Activated T-helper 1 cell treated with anti-CD3 and anti-CD28 coated beads, Interleukin-12 subunit alpha, Interleukin-12 subunit beta, Interleukin-2, Interleukin-4 antibody, amounts not matched to agents 30 ng/mL and 10 ng/mL and 1 ng/mL, durations not matched to agents 14 hours and 24 hours and 36 hours (primary cell): Measurements from ENCODE around the gene RBBP8NL. TPM values are rescaled to one million over a fixed set of nuclear protein-coding genes. Genes with fewer than 3 reads are reported as not detected.

Source experiments
- DNase-seq: peaks from one replicate; pipeline ENCODE4 v3.0.0; 2021; ENCODE audit warnings: low spot score
- H3K27ac Mint-ChIP-seq: one replicate; pipeline ENCODE4 v1.8.0; 2021; ENCODE audit warnings: mild to moderate bottlenecking, mixed read lengths
- H3K27me3 Mint-ChIP-seq: one replicate; pipeline ENCODE4 v1.8.0; 2022; ENCODE audit warnings: mild to moderate bottlenecking, moderate library complexity, mixed read lengths; ENCODE audit not compliant: insufficient read depth
- H3K36me3 Mint-ChIP-seq: one replicate; pipeline ENCODE4 v1.8.0; 2021; ENCODE audit warnings: low read depth, mixed read lengths
- H3K4me1 Mint-ChIP-seq: one replicate; pipeline ENCODE4 v1.8.0; 2021; ENCODE audit warnings: low read depth, mixed read lengths
- H3K4me3 Mint-ChIP-seq: one replicate; pipeline ENCODE4 v1.8.0; 2021; ENCODE audit warnings: mild to moderate bottlenecking, moderate library complexity, mixed read lengths
- H3K9me3 Mint-ChIP-seq: one replicate; pipeline ENCODE4 v1.8.0; 2021; ENCODE audit warnings: mixed read lengths
- intact Hi-C: fragments of 100-400 bp; cut with micrococcal nuclease; formaldehyde crosslinking; loops from one replicate; pipeline ENCODE4 v1.15.1; 2024
- total RNA-seq: library from RNA; stranded (reverse); gene quantifications from 2 replicates; pipeline ENCODE4 v1.2.3, GENCODE V29; 2022

RBBP8NL gene
- total RNA-seq, 1 donor from 2014 or later, result not detected

DNA sequence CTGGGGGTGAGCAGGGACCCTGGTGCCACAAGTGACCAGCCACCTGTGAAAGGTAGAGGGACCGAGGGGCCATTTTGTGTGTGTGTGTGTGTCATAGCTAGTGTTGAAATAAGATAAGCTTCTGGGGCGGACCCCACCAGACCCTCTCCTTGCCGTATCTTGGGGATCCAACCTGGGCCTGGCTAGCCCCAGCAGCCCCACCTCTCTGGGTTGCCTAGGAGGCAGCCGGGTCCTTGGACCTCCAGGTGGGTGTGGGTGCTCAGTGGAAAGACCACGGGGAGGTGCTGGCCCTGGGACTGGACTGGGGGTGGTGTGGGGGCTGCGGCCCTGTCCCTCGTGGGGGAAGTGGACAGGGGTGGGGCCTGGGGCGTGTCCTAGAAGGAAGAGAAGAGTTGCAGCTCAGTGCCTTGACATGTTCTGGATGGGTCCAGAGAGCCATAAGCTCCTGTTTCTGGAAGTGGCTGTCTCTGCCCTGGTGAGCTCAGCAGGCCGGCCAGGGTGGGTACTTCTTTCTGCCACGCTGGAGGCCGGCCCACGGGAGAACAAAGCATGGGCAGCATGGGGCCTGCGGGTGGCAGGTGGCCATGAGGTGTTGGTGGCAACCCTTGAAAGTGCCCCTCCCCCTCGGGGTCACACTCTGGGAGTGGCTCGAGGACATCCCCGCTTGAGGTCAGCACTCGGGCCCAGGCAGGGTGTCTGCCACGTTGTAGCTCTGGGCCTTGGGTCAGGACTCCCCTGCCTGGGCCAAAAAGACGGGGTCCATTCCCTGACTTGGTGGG is 8.4 kb downstream of the RBBP8NL start:
- no peaks in the 10 kb centered on the region for H3K27me3 Mint-ChIP-seq
- H3K4me1 Mint-ChIP-seq, result no peaks in the 10 kb centered on the region
- H3K27ac Mint-ChIP-seq, result no peak overlapping the region
- no peak for DNase-seq
- H3K4me3 Mint-ChIP-seq, result no peak overlapping the region
- no peaks in the 10 kb centered on the region for H3K36me3 Mint-ChIP-seq
- intact Hi-C loops, result no loop called here
- no peaks in the 10 kb centered on the region for H3K9me3 Mint-ChIP-seq

DNA sequence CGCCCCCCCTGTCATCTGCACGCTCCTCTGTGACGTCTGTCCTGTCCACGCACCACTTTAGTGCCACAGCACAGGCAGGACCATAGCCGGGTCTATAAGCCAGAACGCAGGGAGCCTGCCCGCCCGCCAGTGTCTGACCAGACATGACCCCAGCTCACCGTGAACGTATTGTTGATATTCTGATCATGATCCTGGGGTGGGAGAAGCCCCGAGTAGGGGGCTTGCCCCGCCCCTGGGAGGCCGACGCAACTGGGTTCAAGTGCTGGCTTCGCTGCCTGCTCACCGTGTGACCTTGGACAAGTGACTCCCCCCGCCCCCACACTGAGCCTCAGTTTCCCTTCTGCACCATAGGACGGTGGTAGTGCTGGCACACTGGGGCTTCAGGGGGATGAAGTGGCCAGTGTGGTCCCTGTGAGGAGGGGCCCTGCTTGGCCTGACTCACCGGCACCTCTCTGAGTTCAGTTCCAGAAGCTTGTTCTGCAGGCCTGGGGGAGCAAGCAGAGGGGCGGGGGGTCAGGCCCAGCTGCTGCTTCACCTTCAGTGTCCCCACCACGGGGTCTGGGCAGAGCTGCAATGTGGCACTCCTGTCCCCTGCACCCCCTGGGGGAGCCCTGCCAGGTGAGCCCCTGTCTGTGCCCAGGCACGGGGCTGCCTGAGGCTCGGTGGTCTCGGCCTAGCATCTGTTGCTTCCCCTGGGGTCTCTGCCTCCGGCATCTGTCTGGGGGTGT is 9.2 kb downstream of the RBBP8NL start:
- H3K27ac Mint-ChIP-seq, result no peak overlapping the region
- DNase-seq, result no peak
- H3K9me3 Mint-ChIP-seq, result no peaks in the 10 kb centered on the region
- no peaks in the 10 kb centered on the region for H3K4me1 Mint-ChIP-seq
- H3K27me3 Mint-ChIP-seq, result no peaks in the 10 kb centered on the region
- no peak overlapping the region for H3K4me3 Mint-ChIP-seq
- no peaks in the 10 kb centered on the region for H3K36me3 Mint-ChIP-seq
- intact Hi-C loops, result no loop called here

DNA sequence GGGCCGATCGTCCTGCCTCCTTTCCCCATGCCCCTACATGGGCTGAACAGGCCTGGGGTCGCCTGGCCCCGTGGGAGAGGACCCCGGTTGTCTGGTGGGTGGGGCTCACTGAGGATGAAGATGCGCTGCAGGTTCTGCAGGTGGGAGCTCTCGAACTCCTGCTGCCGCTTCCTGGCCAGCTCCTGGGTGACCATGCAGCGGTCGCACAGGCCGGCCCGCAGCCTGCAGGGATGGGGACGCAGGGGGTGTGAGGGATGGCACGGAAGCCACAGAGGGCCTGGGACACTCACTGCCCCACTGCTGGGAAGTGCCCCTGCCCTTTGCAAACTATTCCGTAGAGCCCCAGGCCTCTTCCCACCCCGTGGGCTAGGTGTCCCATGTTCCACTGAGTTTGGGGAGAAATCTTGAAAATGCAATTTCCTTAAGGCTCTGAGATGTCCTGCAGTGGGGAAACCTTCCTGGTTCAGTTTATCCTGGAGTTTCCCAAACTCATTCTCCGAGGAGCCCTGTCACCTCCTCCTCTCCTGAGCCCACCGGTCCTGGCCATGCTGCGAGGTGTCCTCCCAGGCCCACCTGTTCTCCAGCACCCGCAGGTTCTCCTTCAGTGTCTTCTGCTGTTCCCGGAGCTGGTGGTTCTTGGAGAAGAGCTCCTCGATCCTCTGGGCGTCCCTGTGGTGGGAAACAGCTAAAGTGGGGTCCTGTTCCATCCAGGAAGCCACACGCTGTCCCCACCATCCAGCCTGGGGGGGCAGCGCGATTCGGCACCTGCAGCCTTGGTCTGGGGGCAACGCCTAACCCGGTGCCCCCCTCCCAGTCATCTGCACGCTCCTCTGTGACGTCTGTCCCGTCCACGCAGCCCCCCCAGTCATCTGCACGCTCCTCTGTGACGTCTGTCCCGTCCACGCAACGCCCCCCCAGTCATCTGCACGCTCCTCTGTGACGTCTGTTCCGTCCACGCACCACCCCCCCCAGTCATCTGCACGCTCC is 10.4 kb downstream of the RBBP8NL start:
- H3K4me1 Mint-ChIP-seq, result no peaks in the 10 kb centered on the region

DNA sequence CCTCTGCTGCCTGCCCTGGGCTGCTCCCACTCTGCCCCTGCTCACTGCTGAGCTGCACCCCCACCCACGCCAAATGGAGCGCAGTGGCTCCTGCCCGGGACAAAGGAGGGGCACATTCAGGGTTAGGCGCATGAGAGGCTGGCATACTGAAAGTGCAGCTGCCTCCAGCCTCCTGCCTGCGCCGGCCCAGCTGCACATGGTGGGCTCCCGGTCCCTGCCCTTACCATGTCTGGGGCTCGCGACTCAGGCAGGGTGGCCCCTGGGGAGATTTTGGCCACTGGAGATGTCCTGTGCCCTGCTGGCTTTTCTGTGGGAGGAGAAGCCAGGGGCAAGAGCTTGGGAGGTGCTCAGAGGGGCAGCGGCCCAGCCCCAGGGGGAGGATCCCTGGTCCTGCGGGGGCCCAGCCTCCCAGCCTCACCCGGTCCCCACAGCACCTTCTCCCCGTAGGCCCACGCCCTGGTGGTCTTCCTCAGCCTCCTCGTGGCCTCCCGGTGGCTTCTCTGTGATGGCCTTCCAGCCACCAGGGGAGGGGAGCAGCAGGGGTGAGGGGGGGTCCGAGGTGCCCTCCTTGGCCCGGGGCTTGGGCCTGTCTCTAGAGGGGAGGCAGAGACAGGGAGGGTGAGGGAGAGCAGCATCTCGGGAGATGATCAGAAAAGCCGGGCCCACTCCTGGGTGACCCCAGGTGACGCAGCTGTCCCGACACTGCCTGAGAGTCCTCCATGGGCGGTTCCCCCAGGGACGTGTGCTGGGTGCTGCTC is 11.8 kb downstream of the RBBP8NL start:
- no peaks in the 10 kb centered on the region for H3K27me3 Mint-ChIP-seq
- intact Hi-C loops, result no loop called here

More for the DNA sequence above, 10.4 kb downstream of the RBBP8NL start:
- H3K27me3 Mint-ChIP-seq, result no peaks in the 10 kb centered on the region
- H3K4me3 Mint-ChIP-seq, result no peak overlapping the region
- H3K36me3 Mint-ChIP-seq, result no peaks in the 10 kb centered on the region
- DNase-seq, result no peak
- no peak overlapping the region for H3K27ac Mint-ChIP-seq
- H3K9me3 Mint-ChIP-seq, result no peaks in the 10 kb centered on the region
- intact Hi-C loops, result no loop called here

DNA sequence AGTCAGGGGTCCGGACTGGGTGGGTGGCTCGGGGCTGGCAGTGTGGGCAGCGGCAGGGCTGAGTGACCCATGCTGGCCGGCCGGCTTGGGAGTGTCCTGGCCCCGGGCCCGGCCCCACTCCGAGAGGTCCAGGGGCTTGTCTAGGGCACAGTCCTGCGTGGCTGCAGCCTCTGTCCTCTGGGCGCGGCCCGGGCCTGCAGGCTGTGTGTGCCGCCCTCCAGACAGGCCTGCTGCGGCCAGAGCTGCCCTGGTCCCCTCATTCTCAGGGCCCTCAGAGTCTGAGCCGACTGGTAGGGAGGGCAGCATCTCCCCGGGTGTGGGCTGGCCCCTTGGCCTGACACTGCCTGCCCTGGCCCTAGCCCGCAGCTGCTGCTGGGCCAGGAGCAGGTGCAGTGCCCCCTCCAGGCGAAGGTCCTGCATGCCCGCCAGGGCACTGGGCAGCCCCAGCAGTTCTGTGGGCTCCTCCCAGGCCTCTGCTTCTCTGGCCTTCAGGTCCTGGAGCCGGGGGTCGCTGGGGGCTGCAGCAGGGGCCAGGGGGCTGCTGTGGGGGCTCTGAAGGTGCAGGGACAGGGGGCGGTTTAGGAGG is 13.3 kb downstream of the RBBP8NL start:
- intact Hi-C loops, result no loop called here
- Mint-ChIP-seq H3K9me3 (no peaks in the 10 kb centered on the region), H3K27me3 (no peaks in the 10 kb centered on the region), H3K4me3 (no peak overlapping the region), H3K36me3 (no peaks in the 10 kb centered on the region), H3K4me1 (no peaks in the 10 kb centered on the region), H3K27ac (no peak overlapping the region)
- DNase-seq, result no peak

More for the DNA sequence above, 11.8 kb downstream of the RBBP8NL start:
- Mint-ChIP-seq H3K4me1 (no peaks in the 10 kb centered on the region), H3K4me3 (no peak overlapping the region), H3K27ac (no peak overlapping the region), H3K36me3 (no peaks in the 10 kb centered on the region), H3K9me3 (no peaks in the 10 kb centered on the region)
- no peak for DNase-seq

DNA sequence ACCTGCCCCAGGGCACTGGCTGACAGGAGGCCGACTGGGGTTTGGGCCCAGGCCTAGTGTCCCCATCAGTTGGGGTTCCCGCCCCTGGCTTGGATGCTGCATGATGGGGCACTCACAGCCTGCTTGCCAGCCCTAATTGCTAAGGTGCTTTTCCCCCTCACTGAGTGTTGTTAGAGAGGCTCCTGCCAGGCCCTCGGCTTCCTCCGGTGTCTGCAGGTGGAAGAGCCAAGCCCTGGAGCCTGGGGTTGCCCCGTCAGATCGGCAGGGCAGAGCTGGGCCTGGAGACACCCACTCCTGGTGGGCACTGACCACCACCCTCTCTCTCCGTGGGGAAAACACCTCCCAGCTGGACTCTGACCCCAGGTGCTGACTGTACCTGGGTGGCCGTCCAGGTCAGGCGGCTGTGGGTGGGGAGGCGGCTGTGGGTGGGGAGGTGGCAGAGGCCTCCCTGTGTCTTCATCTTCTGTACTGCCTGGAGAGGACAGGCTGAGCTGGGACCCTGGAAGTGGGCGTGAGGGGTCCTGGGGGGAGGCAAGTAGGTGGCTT is 14.2 kb downstream of the RBBP8NL start:
- Mint-ChIP-seq H3K27me3 (no peaks in the 10 kb centered on the region), H3K9me3 (no peaks in the 10 kb centered on the region), H3K27ac (no peak overlapping the region)

DNA sequence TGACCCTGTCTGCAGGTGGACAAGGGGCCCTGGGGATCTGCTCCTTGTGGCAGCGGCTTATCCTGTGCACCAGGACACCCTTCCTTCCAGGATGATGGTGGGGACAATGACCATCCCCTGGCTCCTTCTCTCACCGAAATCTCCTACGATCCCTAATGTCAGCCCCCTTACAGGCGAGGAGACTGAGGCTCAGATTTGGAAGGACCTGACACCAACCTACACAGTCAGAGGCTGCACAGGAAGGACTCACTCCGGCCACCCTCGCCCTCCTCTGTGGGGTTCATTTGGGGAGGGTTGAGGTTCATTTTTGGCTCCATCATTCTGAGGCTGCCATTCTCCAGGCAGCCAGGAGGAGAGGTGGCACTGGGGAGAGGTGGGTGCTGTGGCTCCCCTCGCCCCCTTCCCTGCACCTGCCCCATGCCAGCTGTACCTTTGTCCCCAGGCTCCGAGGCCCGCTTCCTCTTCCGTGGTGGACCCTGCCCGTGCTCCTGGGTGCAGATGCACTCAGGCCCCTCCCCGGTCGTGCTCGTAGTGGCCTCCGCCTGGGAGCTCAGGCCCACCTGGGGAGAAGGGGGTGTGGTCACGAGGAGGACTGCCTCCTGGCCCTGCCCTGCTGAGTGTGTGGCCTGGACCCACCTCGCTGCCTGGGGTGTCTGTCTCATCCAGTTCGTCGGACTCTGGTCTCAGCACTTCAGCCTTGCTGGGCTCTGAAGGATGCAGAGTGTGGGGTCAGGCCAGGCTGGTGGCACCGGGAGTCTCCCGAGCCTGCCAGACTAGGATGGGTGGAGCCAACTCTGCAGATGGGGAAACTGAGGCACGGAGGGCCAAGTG is 14.9 kb downstream of the RBBP8NL start:
- Mint-ChIP-seq H3K27me3 (no peaks in the 10 kb centered on the region), H3K4me3 (no peak overlapping the region), H3K4me1 (no peaks in the 10 kb centered on the region), H3K27ac (no peak overlapping the region), H3K9me3 (no peaks in the 10 kb centered on the region), H3K36me3 (no peaks in the 10 kb centered on the region)
- DNase-seq, result no peak
- intact Hi-C loops, result no loop called here

More for the DNA sequence above, 14.2 kb downstream of the RBBP8NL start:
- intact Hi-C loops, result no loop called here
- H3K36me3 Mint-ChIP-seq, result no peaks in the 10 kb centered on the region
- DNase-seq, result no peak
- H3K4me3 Mint-ChIP-seq, result no peak overlapping the region
- H3K4me1 Mint-ChIP-seq, result no peaks in the 10 kb centered on the region

DNA sequence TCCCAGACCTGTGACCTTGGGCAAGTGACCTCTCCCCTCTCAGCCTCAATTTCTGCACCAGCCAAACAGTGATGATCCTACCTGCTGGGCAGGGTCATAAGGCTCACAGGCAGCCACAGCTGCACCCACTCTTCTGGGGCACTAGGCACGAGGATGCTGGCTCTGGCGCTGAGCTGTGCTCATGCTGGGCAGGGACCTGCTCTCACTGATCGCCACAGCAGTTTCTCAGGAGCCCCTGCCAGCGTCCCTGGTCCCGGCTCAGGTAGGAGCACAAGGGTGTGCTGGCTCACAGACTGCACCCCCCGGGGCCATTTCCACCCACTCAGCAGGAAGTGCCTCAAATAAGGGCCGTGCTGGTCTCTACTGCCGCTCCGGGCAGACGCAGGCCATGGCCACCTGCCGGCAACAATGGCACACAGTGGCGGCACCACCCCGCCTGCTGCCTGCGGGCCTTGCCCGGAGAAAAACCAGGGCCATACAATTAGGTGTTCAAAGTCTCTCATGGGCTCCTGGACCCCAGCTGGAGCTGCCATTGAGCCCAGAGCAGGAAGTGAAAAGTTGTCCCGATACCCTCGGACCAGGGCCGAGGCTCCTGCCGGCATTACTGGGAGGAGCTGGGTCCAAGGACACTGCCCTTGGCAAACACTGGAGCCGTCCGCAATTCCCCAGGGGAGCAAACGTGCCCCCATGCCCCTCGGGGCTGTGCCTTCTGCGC is 15.7 kb downstream of the RBBP8NL start:
- Mint-ChIP-seq H3K4me1 (no peaks in the 10 kb centered on the region), H3K4me3 (no peak overlapping the region), H3K9me3 (no peaks in the 10 kb centered on the region), H3K36me3 (no peaks in the 10 kb centered on the region), H3K27ac (no peak overlapping the region), H3K27me3 (no peaks in the 10 kb centered on the region)
- DNase-seq, result no peak
- intact Hi-C loops, result no loop called here

DNA sequence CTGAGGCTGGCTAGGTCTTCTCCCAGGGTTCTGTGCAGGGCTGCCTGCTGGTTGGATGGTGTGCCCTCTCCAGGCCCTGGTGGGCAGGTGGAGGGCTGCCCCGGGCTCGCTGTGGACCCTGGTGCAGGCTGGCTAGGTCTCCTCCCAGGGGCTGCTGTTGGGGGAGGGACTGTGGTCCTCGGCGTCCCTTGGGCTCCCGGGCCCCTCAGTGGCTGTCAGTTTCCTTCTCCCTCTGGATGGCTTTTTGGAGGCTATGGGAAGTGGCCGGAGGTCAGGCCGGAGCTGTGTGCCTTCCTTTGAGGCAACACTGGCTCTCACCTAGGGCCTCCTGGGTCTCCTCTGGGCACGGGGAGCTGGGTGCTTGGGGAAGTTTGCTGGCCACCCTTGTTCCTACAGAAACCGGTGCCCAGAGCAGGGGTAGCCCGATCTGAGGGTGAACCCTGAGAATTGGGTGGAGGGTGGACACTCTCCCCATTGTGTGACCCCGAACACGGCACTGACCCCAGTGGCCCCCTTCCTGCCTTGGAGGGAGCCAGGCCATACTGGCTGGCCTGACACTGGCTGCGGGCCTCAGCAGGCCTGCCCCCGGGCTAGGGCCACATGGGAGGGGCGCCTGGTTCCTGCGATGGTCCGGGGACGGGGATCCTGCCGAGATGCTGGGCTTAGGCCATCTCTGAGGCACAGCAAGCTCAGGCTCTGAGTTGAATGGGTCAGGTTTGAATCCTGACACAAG is 16.4 kb downstream of the RBBP8NL start:
- intact Hi-C loops, result no loop called here
- H3K27me3 Mint-ChIP-seq, result no peaks in the 10 kb centered on the region
- H3K4me3 Mint-ChIP-seq, result no peak overlapping the region
- no peak overlapping the region for H3K27ac Mint-ChIP-seq
- H3K4me1 Mint-ChIP-seq, result peaks cover 4% of the 10 kb centered on the region
- no peak for DNase-seq
- no peaks in the 10 kb centered on the region for H3K36me3 Mint-ChIP-seq
- H3K9me3 Mint-ChIP-seq, result no peaks in the 10 kb centered on the region

DNA sequence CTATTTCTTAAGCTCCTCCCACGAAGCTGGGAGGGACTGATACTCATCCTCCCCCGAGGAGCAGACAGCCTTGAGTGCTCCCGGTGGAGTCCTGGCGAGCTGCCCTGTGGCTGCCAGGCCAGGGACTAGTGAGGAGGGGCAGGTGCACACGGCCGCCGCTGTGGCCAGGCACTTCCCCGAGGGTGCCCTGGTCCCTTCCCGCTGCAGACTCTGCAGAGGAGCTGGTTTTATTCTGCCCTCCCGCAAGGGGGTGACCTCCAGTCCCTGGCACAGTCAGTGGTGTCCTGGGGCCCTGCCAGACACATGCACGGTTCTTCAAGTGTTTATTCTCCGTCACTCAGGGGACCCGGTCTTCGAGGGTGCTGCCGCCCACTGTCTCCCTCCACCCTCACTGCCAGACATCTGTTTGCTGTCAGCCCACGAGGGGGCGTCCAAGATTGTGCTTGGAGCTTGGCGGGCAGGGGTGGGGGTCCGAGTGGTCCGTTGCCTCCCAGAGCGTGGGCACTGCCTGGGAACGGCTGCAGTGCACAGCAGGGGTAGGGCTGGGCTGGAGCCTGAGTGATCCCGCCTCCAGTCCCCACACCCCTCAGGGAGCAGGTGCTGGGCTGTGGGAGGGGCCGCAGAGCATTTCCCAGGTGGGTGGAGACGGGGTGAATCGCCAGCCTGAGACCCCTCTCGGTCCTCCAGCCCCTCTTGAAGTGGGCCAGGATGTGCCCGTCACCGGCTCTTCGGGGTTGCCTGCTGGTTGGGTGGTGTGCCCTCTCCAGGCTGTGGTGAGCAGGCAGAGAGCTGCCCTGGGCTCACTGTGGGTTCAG is 17.2 kb downstream of the RBBP8NL start:
- Mint-ChIP-seq H3K27ac (no peak overlapping the region), H3K4me3 (peak overlapping the region; percentile 12), H3K4me1 (peaks cover 8% of the 10 kb centered on the region), H3K36me3 (peaks cover 2% of the 10 kb centered on the region), H3K27me3 (no peaks in the 10 kb centered on the region), H3K9me3 (no peaks in the 10 kb centered on the region)
- intact Hi-C loops, result loop anchor here (5.0 kb wide), 3 partner anchors 207 to 452 kb away; partner anchors contain the start of genes LSM14B and TCFL5
- peak; percentile 24 for DNase-seq
